Breast epithelium (tissue), 4 donors: ENCODE data around the gene DEAF1. TPM values are rescaled to one million over a fixed set of nuclear protein-coding genes. Genes with fewer than 3 reads are reported as not detected.

Source experiments
- DNase-seq, 2 donors: peaks; one replicate each; pipeline ENCODE4 v3.0.0-alpha.2; 2019; ENCODE audit warnings: low spot score in 2 of 2
- H3K27ac ChIP-seq, 2 donors: fragments of 200-600 bp; sonication (generic) in 1 of 2; one replicate each; pipeline ENCODE4 v1.5.1; 2016 to 2019; ENCODE audit warnings: mild to moderate bottlenecking in 1 of 2
- H3K27me3 ChIP-seq, 2 donors: fragments of 200-600 bp; sonication (generic) in 1 of 2; one replicate each; pipeline versions ENCODE4 v1.5.1 to v1.6.0; 2017 to 2019; ENCODE audit warnings: control low read depth in 1 of 2, mild to moderate bottlenecking in 1 of 2
- H3K36me3 ChIP-seq: fragments of 200-600 bp; one replicate; pipeline ENCODE4 v1.5.1; 2019
- H3K4me1 ChIP-seq, 2 donors: fragments of 200-600 bp; sonication (generic); one replicate each; pipeline ENCODE4 v1.5.1; 2016 to 2019; ENCODE audit warnings: control low read depth in 1 of 2
- H3K4me3 ChIP-seq, 3 donors: fragments of 200-600 bp; sonication (generic); 1 replicate in 2 of 3; 2 replicates in 1 of 3; pipeline ENCODE4 v1.5.1; 2016 to 2019; ENCODE audit warnings: mild to moderate bottlenecking in 3 of 3, moderate library complexity in 2 of 3
- H3K9me3 ChIP-seq, 2 donors: fragments of 200-600 bp; sonication (generic) in 1 of 2; one replicate each; pipeline ENCODE4 v1.5.1; 2016 to 2019; ENCODE audit warnings: control low read depth in 1 of 2
- POLR2A ChIP-seq: fragments of 450-650 bp; IDR thresholded peaks from one replicate; pipeline ENCODE4 v1.6.1; 2016; ENCODE audit warnings: antibody characterized with exemption, mild to moderate bottlenecking, moderate library complexity
- POLR2AphosphoS5 ChIP-seq, 3 donors: sonication (generic); formaldehyde crosslinking; IDR thresholded peaks; one replicate each; pipeline ENCODE4 v1.6.1; 2017; ENCODE audit warnings: antibody characterized with exemption in 3 of 3
- intact Hi-C: fragments of 100-400 bp; cut with DNase I; formaldehyde crosslinking; loops from one replicate; pipeline ENCODE4 v1.15.1; 2023; ENCODE audit warnings: low total_unique reads
- total RNA-seq, 3 donors: library from RNA; depleted of rRNA; stranded (reverse); fragments of >200 nt; gene quantifications; one replicate each; pipeline ENCODE4 v1.1.0, GENCODE V29; 2016
- TF ChIP-seq, protein P1 (sequence below), 3 donors: fragments of 450-650 bp; IDR thresholded peaks; one replicate each; pipeline ENCODE4 v1.5.1; 2016 to 2017; ENCODE audit warnings: antibody characterized with exemption in 3 of 3, mild to moderate bottlenecking in 3 of 3, moderate library complexity in 3 of 3

DEAF1 gene
- total RNA-seq, 3 donors from 2014 or later, result 25.3 to 42.6 (median 39.8) TPM

DNA sequence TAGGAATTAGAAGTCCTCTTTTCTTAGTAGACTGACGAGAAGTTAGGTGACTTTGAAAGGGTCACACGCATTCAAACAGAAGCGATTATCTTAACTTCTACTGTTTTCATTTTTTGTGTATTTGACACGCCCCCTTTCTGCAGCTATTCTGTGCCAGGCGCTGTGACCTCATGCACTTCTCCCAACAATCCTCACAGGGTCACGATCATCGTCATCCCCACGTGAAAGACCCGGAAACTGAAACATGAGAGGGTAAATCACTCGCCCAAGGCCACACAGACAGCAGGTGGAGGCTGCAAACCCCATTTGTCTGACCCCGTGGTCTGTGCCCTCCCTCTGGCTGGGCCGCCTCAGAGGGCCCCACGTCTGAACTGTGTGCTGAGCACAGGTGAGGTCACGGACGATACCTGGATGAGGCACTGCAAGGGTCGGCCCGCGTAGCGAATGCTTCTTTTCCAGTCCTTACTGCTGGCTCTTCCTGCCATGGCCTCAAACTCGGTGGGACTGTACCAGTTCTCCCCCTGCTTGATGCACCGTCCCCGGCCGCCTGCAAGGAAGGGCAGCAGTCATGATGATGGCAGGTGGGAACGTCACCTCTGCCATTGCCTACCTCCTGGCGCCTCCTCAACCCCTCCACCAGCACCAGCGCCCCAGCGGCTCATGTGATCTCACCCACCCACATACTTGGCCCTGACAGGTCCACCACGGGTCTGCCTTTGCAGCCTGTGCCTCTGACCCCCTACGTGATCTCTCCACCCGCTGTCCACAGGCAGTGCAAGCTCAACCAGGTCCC, 8.4 kb downstream of the DEAF1 start:
- Histone ChIP-seq H3K9me3 (no peaks in the 10 kb centered on the region), H3K27me3 (no peaks in the 10 kb centered on the region), H3K27ac (no peak overlapping the region), H3K4me1 (no peaks in the 10 kb centered on the region), H3K36me3 (no peaks in the 10 kb centered on the region), H3K4me3 (no peak overlapping the region)
- intact Hi-C loops, result no loop called here
- no peak for DNase-seq
- TF ChIP-seq POLR2AphosphoS5 (IDR thresholded peaks at IDR 0.05) (no peak), POLR2A (no peak)
- TF ChIP-seq, protein P1, sequence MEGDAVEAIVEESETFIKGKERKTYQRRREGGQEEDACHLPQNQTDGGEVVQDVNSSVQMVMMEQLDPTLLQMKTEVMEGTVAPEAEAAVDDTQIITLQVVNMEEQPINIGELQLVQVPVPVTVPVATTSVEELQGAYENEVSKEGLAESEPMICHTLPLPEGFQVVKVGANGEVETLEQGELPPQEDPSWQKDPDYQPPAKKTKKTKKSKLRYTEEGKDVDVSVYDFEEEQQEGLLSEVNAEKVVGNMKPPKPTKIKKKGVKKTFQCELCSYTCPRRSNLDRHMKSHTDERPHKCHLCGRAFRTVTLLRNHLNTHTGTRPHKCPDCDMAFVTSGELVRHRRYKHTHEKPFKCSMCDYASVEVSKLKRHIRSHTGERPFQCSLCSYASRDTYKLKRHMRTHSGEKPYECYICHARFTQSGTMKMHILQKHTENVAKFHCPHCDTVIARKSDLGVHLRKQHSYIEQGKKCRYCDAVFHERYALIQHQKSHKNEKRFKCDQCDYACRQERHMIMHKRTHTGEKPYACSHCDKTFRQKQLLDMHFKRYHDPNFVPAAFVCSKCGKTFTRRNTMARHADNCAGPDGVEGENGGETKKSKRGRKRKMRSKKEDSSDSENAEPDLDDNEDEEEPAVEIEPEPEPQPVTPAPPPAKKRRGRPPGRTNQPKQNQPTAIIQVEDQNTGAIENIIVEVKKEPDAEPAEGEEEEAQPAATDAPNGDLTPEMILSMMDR (IDR thresholded peaks at IDR 0.05), result no peak

DNA sequence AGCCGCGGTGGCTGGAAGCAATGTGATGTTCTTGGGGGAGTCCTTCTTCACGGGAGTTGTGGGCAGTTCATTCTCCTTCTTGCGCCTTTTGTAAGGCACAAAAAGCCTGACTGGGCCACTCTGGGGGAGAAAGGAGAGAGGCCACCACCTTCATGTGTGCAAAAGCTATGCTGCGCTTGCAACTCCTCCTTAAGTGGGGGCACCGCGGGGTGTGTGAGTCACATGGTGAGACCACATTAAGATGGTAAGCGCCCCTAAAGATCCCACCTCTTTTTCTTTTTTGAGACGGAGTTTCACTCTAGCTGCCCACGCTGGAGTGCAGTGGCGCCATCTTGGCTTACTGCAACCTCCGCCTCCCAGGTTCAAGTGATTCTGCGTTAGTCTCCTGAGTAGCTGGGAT, 14.1 kb downstream of the DEAF1 start:
- H3K27me3 ChIP-seq, result no peaks in the 10 kb centered on the region
- no peaks in the 10 kb centered on the region for H3K4me1 ChIP-seq
- no peaks in the 10 kb centered on the region for H3K36me3 ChIP-seq
- DNase-seq, result no peak
- no peaks in the 10 kb centered on the region for H3K9me3 ChIP-seq
- no peak overlapping the region for H3K4me3 ChIP-seq
- intact Hi-C loops, result no loop called here
- TF ChIP-seq POLR2A (no peak), POLR2AphosphoS5 (IDR thresholded peaks at IDR 0.05) (no peak)
- TF ChIP-seq, protein P1 (IDR thresholded peaks at IDR 0.05), result no peak
- no peak overlapping the region for H3K27ac ChIP-seq

DNA sequence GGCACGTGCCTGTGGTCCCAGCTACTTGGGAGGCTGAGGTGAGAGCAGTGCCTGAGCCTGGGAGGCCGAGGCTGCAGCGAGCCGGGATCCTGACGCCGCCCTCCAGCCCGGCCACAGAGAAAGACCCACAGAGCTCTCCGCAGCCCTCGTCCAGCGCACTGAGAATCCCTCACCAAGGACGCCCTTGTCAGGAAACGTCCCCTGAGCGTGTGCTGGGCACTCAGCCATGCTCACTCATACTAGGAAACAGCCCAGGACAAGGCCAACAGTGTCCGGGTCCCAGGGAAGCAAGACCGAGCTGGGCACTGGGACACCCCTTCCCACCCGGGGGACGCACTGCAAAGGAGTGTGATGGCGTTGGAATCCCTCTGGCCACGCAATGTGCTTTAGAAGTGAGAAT, 14.5 kb downstream of the DEAF1 start:
- no peak for TF ChIP-seq POLR2A
- no peak for TF ChIP-seq POLR2AphosphoS5 (IDR thresholded peaks at IDR 0.05)
- TF ChIP-seq, protein P1 (IDR thresholded peaks at IDR 0.05), result no peak
- no peak for DNase-seq
- H3K4me3 ChIP-seq, result no peak overlapping the region
- intact Hi-C loops, result no loop called here
- H3K9me3 ChIP-seq, result no peaks in the 10 kb centered on the region
- H3K27ac ChIP-seq, result no peak overlapping the region
- no peaks in the 10 kb centered on the region for H3K4me1 ChIP-seq
- H3K36me3 ChIP-seq, result no peaks in the 10 kb centered on the region
- no peaks in the 10 kb centered on the region for H3K27me3 ChIP-seq

DNA sequence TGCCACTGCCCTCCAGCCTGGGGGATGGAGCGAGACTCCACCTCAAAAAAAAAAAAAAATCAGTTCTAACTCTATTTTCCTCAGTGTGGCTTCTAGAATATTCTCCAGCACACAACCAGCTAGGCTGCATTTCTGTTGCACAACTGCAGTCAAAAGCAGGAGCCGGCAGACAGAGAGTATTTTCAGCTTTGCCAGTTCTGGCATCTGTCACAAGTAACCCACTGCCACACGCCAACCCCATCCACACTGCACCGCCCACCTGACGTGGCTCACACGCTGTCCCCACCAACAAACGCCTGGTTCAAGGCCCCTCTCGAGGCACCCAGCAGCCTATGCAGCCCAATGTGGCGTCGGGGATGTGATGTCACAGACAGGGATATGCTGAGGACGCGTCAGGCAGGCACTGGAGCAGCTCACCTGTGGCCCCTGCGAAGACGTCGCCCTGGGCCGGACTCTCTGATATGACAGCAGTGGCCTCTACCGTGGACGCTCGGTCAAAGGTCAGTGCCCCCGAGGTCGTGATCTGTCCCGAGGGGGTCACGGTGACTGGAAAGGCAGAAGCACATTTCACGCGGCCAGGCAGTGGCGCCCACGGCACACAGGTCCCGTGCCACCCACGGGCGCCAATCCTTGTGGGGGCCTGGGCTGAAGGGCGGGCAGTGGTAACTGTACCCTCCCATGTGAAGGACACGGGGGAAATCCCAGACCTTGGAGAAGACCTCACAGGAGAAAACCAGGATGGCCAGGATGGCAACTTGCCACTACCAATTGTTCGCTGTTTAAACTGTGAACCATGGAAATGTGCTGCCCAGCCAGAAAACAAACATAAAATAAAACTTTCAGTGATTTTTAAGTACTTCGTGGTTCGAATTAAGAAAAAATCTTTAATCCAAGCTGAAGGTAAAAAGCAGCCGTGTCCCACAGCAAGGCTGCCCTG, 15.5 kb downstream of the DEAF1 start:
- H3K4me3 ChIP-seq, result no peak overlapping the region
- H3K4me1 ChIP-seq, result no peaks in the 10 kb centered on the region
- no peaks in the 10 kb centered on the region for H3K9me3 ChIP-seq
- no peak overlapping the region for H3K27ac ChIP-seq
- TF ChIP-seq POLR2AphosphoS5 (IDR thresholded peaks at IDR 0.05) (no peak), POLR2A (no peak)
- TF ChIP-seq, protein P1 (IDR thresholded peaks at IDR 0.05), result no peak
- intact Hi-C loops, result no loop called here
- DNase-seq, result no peak
- no peaks in the 10 kb centered on the region for H3K36me3 ChIP-seq
- no peaks in the 10 kb centered on the region for H3K27me3 ChIP-seq

DNA sequence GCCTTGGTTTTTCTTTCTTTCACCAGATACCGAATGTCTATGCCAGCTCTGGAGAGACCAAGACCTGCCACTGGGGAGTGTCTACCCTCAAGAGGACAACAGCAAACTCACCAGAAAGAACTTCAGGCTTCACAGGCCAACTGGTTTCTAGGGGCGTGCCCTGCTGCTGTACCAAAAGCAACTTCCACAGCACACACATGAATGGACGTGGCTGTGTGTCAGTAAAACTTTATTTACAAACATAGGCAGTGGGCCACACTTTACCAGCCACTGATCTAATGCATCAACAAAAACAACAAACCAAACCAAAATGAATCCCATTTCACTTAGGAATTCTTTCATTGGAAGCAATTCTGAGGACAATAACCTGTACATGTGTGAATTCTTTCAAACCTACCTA, 16.7 kb downstream of the DEAF1 start:
- TF ChIP-seq POLR2A (no peak), POLR2AphosphoS5 (IDR thresholded peaks at IDR 0.05) (no peak)
- TF ChIP-seq, protein P1 (IDR thresholded peaks at IDR 0.05), result no peak
- no peaks in the 10 kb centered on the region for H3K4me1 ChIP-seq
- no peaks in the 10 kb centered on the region for H3K9me3 ChIP-seq
- H3K27ac ChIP-seq, result no peak overlapping the region
- intact Hi-C loops, result no loop called here
- DNase-seq, result no peak
- H3K27me3 ChIP-seq, result no peaks in the 10 kb centered on the region
- H3K4me3 ChIP-seq, result no peak overlapping the region
- H3K36me3 ChIP-seq, result no peaks in the 10 kb centered on the region
